ENCODE data around the gene GNAS-AS1.
"Not testable (repeated sequence)": the region's sequence is repeated elsewhere in the genome, so short reads cannot be mapped to it uniquely, and the experiment has no call there.

GNAS-AS1 gene

GRCh38 chr20:58835231-58835630, 15.5 kb downstream of the GNAS-AS1 start:
- DNase-seq (ENCODE audit: low spot score), result no peak

- DNase-seq (ENCODE audit: low spot score), result no peak
These were observed 16.8 kb downstream of the GNAS-AS1 start for GRCh38 chr20:58833921-58834320.

GRCh38 chr20:58832457-58832856, 18.2 kb downstream of the GNAS-AS1 start:
- DNase-seq (ENCODE audit: low spot score), result no peak

GRCh38 chr20:58829531-58829941, 21.2 kb downstream of the GNAS-AS1 start:
- no peak for DNase-seq (ENCODE audit: low spot score)

GRCh38 chr20:58828804-58829203, 21.9 kb downstream of the GNAS-AS1 start:
- not testable (repeated sequence) for DNase-seq (ENCODE audit: low spot score)

GRCh38 chr20:58828136-58828535, 22.6 kb downstream of the GNAS-AS1 start:
- DNase-seq (ENCODE audit: low spot score), result no peak

GRCh38 chr20:58826271-58826670, 24.4 kb downstream of the GNAS-AS1 start:
- no peak for DNase-seq (ENCODE audit: low spot score)

GRCh38 chr20:58825450-58825849, 25.3 kb downstream of the GNAS-AS1 start:
- no peak for DNase-seq (ENCODE audit: low spot score)

GRCh38 chr20:58824843-58825242, 25.9 kb downstream of the GNAS-AS1 start:
- no peak for DNase-seq (ENCODE audit: low spot score)

- DNase-seq (ENCODE audit: low spot score), result no peak
These were observed 27.7 kb downstream of the GNAS-AS1 start for GRCh38 chr20:58822748-58823730.

GRCh38 chr20:58822149-58822548, 28.6 kb downstream of the GNAS-AS1 start:
- peak; percentile 6 for DNase-seq (ENCODE audit: low spot score)

- DNase-seq (ENCODE audit: low spot score), result not testable (repeated sequence)
These were observed 30.2 kb downstream of the GNAS-AS1 start for GRCh38 chr20:58820515-58820914.

GRCh38 chr20:58819921-58820320, 30.8 kb downstream of the GNAS-AS1 start:
- no peak for DNase-seq (ENCODE audit: low spot score)

GRCh38 chr20:58818586-58819285, 32.0 kb downstream of the GNAS-AS1 start:
- no peak for DNase-seq (ENCODE audit: low spot score)

GRCh38 chr20:58817748-58818147, 33.0 kb downstream of the GNAS-AS1 start:
- no peak for DNase-seq (ENCODE audit: low spot score)

GRCh38 chr20:58816957-58817651, 33.6 kb downstream of the GNAS-AS1 start:
- no peak for DNase-seq (ENCODE audit: low spot score)

GRCh38 chr20:58816051-58816450, 34.7 kb downstream of the GNAS-AS1 start:
- DNase-seq (ENCODE audit: low spot score), result no peak

GRCh38 chr20:58815448-58815847, 35.3 kb downstream of the GNAS-AS1 start:
- DNase-seq (ENCODE audit: low spot score), result no peak

- DNase-seq (ENCODE audit: low spot score), result no peak
These were observed 37.3 kb downstream of the GNAS-AS1 start for GRCh38 chr20:58813369-58813768.

GRCh38 chr20:58811334-58811733, 39.4 kb downstream of the GNAS-AS1 start:
- DNase-seq (ENCODE audit: low spot score), result no peak

GRCh38 chr20:58810879-58811250, 39.8 kb downstream of the GNAS-AS1 start:
- DNase-seq (ENCODE audit: low spot score), result no peak

- DNase-seq (ENCODE audit: low spot score), result no peak
These were observed 40.4 kb downstream of the GNAS-AS1 start for GRCh38 chr20:58810116-58810878.
